ENCODE results near the gene LCN1. TPM values are rescaled to one million over a fixed set of nuclear protein-coding genes. Genes with fewer than 3 reads are reported as not detected.
A peak's percentile ranks its signal among the peaks of the same experiment; 100 is the strongest.

LCN1 gene
- total and polyA plus RNA-seq, 5 experiments from 2014 or later, result not detected

GRCh38 chr9:135502873-135503321 is 18.3 kb upstream of the LCN1 start:
- POLR2A ChIA-PET, result no interaction called here
- DNase-seq (no peak), ATAC-seq (no peak)
- H3K27ac Mint-ChIP-seq, result peak overlapping the region in 3 of 10 donors; percentile 28 to 70 (median 65)
- peaks cover 0 to 4% (median 0%) of the 10 kb centered on the region in 9 donors for H3K9me3 Mint-ChIP-seq
- peaks cover 13 to 37% (median 34%) of the 10 kb centered on the region in 4 donors for H3K4me1 Mint-ChIP-seq
- H3K27me3 Mint-ChIP-seq, result peaks cover 0 to 5% (median 0%) of the 10 kb centered on the region in 5 donors
- peaks cover 0 to 33% (median 10%) of the 10 kb centered on the region in 3 donors for H3K36me3 Mint-ChIP-seq
- H3K4me3 Mint-ChIP-seq, result peak overlapping the region in 9 of 10 donors; percentile 26 to 96 (median 43)

GRCh38 chr9:135503371-135504261 is 17.6 kb upstream of the LCN1 start:
- peak overlapping the region; percentile 11 to 96 (median 43) for H3K4me3 Mint-ChIP-seq
- ATAC-seq (no peak), DNase-seq (no peak)
- no peaks in the 10 kb centered on the region for H3K27me3 Mint-ChIP-seq
- peaks cover 13 to 37% (median 34%) of the 10 kb centered on the region in 4 donors for H3K4me1 Mint-ChIP-seq
- peak overlapping the region in 3 of 10 donors; percentile 28 to 70 (median 40) for H3K27ac Mint-ChIP-seq
- peaks cover 0 to 10% (median 3%) of the 10 kb centered on the region in 9 donors for H3K9me3 Mint-ChIP-seq
- POLR2A ChIA-PET, result no interaction called here
- H3K36me3 Mint-ChIP-seq, result peaks cover under 1 to 33% (median 10%) of the 10 kb centered on the region in 3 donors

- H3K27ac Mint-ChIP-seq, result peak overlapping the region in 2 of 10 donors; percentile 20 to 81
- ATAC-seq, result peak in 1 of 2 donors; percentile 20
Measured at GRCh38 chr9:135504262-135505243, 16.7 kb upstream of the LCN1 start.

GRCh38 chr9:135505406-135506187 is 15.6 kb upstream of the LCN1 start:
- DNase-seq, result no peak
- peaks cover 0 to 4% (median 0%) of the 10 kb centered on the region in 5 donors for H3K27me3 Mint-ChIP-seq
- H3K4me3 Mint-ChIP-seq, result no peak overlapping the region
- ATAC-seq, result no peak
- no peak overlapping the region for H3K27ac Mint-ChIP-seq
- POLR2A ChIA-PET, result no interaction called here
- H3K36me3 Mint-ChIP-seq, result peaks cover 10 to 33% (median 10%) of the 10 kb centered on the region in 3 donors
- H3K9me3 Mint-ChIP-seq, result peaks cover 1 to 25% (median 14%) of the 10 kb centered on the region in 9 donors
- H3K4me1 Mint-ChIP-seq, result peaks cover 10 to 30% (median 28%) of the 10 kb centered on the region in 4 donors

More at GRCh38 chr9:135504262-135505243, 16.7 kb upstream of the LCN1 start:
- peaks cover 0 to 1% (median 0%) of the 10 kb centered on the region in 5 donors for H3K27me3 Mint-ChIP-seq
- H3K36me3 Mint-ChIP-seq, result peaks cover 10 to 33% (median 10%) of the 10 kb centered on the region in 3 donors
- H3K9me3 Mint-ChIP-seq, result peaks cover under 1 to 19% (median 11%) of the 10 kb centered on the region in 9 donors
- peak overlapping the region in 4 of 10 donors; percentile 19 to 74 (median 34) for H3K4me3 Mint-ChIP-seq
- DNase-seq, result peak in 8 of 10 donors; percentile 15 to 73 (median 46)
- POLR2A ChIA-PET, result no interaction called here
- H3K4me1 Mint-ChIP-seq, result peaks cover 11 to 31% (median 29%) of the 10 kb centered on the region in 4 donors

- no peak for ATAC-seq
- POLR2A ChIA-PET, result no interaction called here
Measured at GRCh38 chr9:135506327-135507103, 14.7 kb upstream of the LCN1 start.

GRCh38 chr9:135507104-135508035 is 13.9 kb upstream of the LCN1 start:
- Mint-ChIP-seq H3K27ac (peak overlapping the region in 1 of 10 donors; percentile 9), H3K27me3 (peaks cover 0 to 5% (median 0%) of the 10 kb centered on the region in 5 donors), H3K4me3 (no peak overlapping the region), H3K4me1 (peaks cover 6 to 19% (median 17%) of the 10 kb centered on the region in 4 donors), H3K9me3 (peaks cover 1 to 25% (median 14%) of the 10 kb centered on the region in 9 donors), H3K36me3 (peaks cover 10 to 29% (median 10%) of the 10 kb centered on the region in 3 donors)
- DNase-seq (no peak), ATAC-seq (no peak)
- POLR2A ChIA-PET, result no interaction called here

More at GRCh38 chr9:135506327-135507103, 14.7 kb upstream of the LCN1 start:
- H3K4me1 Mint-ChIP-seq, result peaks cover 10 to 28% (median 26%) of the 10 kb centered on the region in 4 donors
- DNase-seq, result no peak
- H3K4me3 Mint-ChIP-seq, result no peak overlapping the region
- H3K36me3 Mint-ChIP-seq, result peaks cover 10 to 33% (median 10%) of the 10 kb centered on the region in 3 donors
- peaks cover 0 to 4% (median 0%) of the 10 kb centered on the region in 5 donors for H3K27me3 Mint-ChIP-seq
- H3K27ac Mint-ChIP-seq, result no peak overlapping the region
- peaks cover 1 to 25% (median 14%) of the 10 kb centered on the region in 9 donors for H3K9me3 Mint-ChIP-seq

GRCh38 chr9:135508211-135508820 is 12.9 kb upstream of the LCN1 start:
- Mint-ChIP-seq H3K4me3 (no peak overlapping the region), H3K4me1 (peaks cover 7 to 11% (median 9%) of the 10 kb centered on the region in 4 donors), H3K27me3 (peaks cover 0 to 5% (median 0%) of the 10 kb centered on the region in 5 donors), H3K36me3 (peaks cover 10 to 24% (median 10%) of the 10 kb centered on the region in 3 donors), H3K27ac (peak overlapping the region in 1 of 10 donors; percentile 59), H3K9me3 (peaks cover 1 to 25% (median 14%) of the 10 kb centered on the region in 9 donors)
- POLR2A ChIA-PET, result no interaction called here
- ATAC-seq, result no peak
- no peak for DNase-seq

- Mint-ChIP-seq H3K36me3 (peaks cover 3 to 12% (median 10%) of the 10 kb centered on the region in 3 donors), H3K27ac (no peak overlapping the region), H3K4me1 (peaks cover 3 to 8% (median 6%) of the 10 kb centered on the region in 4 donors), H3K27me3 (peaks cover 0 to 5% (median 0%) of the 10 kb centered on the region in 5 donors), H3K9me3 (peaks cover 1 to 25% (median 14%) of the 10 kb centered on the region in 9 donors), H3K4me3 (no peak overlapping the region)
- ATAC-seq, result no peak
- DNase-seq, result no peak
- POLR2A ChIA-PET, result no interaction called here
Measured at GRCh38 chr9:135509458-135509857, 11.8 kb upstream of the LCN1 start.

GRCh38 chr9:135512241-135512603 is 9.0 kb upstream of the LCN1 start:
- Mint-ChIP-seq H3K4me1 (peaks cover 0 to 3% (median under 1%) of the 10 kb centered on the region in 4 donors), H3K4me3 (no peak overlapping the region), H3K27ac (peak overlapping the region in 1 of 10 donors; percentile 2), H3K9me3 (peaks cover 1 to 25% (median 12%) of the 10 kb centered on the region in 9 donors), H3K36me3 (peaks cover 0 to 10% (median under 1%) of the 10 kb centered on the region in 3 donors), H3K27me3 (peaks cover 0 to 5% (median 0%) of the 10 kb centered on the region in 5 donors)
- DNase-seq, result no peak
- POLR2A ChIA-PET, result no interaction called here
- no peak for ATAC-seq

GRCh38 chr9:135512904-135513303 is 8.3 kb upstream of the LCN1 start:
- Mint-ChIP-seq H3K27ac (no peak overlapping the region), H3K27me3 (peaks cover 0 to 5% (median 4%) of the 10 kb centered on the region in 5 donors), H3K9me3 (peaks cover 1 to 23% (median 12%) of the 10 kb centered on the region in 9 donors), H3K4me1 (peaks cover 0 to 3% (median under 1%) of the 10 kb centered on the region in 4 donors), H3K4me3 (no peak overlapping the region), H3K36me3 (peaks cover 0 to 10% (median 0%) of the 10 kb centered on the region in 3 donors)
- ATAC-seq (no peak), DNase-seq (no peak)
- POLR2A ChIA-PET, result no interaction called here
